ENCODE results near the gene OR2A5. TPM values are rescaled to one million over a fixed set of nuclear protein-coding genes. Genes with fewer than 3 reads are reported as not detected.
"Not testable (repeated sequence)": the region's sequence is repeated elsewhere in the genome, so short reads cannot be mapped to it uniquely, and the experiment has no call there.

OR2A5 gene
- polyA plus RNA-seq, 1 experiment, result not detected

- H3K4me3 ChIP-seq (ENCODE audit: low read depth, low read length), result no peak overlapping the region
- peaks cover 6% of the 10 kb centered on the region; the same call in 1 of the 2 replicates for H3K9me3 ChIP-seq (ENCODE audit: control insufficient read depth, insufficient read depth, low read length)
- no peak overlapping the region for H3K27ac ChIP-seq (ENCODE audit: low read depth, low read length)
- POLR2A ChIA-PET, result no interaction called here
- DNase-seq (ENCODE audit: low read depth, low spot score), result no peak
- TF ChIP-seq, protein P1, sequence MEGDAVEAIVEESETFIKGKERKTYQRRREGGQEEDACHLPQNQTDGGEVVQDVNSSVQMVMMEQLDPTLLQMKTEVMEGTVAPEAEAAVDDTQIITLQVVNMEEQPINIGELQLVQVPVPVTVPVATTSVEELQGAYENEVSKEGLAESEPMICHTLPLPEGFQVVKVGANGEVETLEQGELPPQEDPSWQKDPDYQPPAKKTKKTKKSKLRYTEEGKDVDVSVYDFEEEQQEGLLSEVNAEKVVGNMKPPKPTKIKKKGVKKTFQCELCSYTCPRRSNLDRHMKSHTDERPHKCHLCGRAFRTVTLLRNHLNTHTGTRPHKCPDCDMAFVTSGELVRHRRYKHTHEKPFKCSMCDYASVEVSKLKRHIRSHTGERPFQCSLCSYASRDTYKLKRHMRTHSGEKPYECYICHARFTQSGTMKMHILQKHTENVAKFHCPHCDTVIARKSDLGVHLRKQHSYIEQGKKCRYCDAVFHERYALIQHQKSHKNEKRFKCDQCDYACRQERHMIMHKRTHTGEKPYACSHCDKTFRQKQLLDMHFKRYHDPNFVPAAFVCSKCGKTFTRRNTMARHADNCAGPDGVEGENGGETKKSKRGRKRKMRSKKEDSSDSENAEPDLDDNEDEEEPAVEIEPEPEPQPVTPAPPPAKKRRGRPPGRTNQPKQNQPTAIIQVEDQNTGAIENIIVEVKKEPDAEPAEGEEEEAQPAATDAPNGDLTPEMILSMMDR (IDR thresholded peaks at IDR 0.05; ENCODE audit: low read depth, low read length), result no peak
- CTCF ChIA-PET, result interaction anchor here (1.1 kb wide), 1 partner anchor 121 kb away, joined by 3 read pairs; no protein-coding TSS in a partner anchor
- peaks cover 2% of the 10 kb centered on the region for H3K27me3 ChIP-seq (ENCODE audit: control insufficient read depth, insufficient read depth, low read length)
Measured at GRCh38 chr7:144006692-144007042, 42.1 kb upstream of the OR2A5 start.

GRCh38 chr7:144009361-144009760, 39.4 kb upstream of the OR2A5 start:
- DNase-seq (ENCODE audit: low read depth, low spot score), result no peak
- H3K27ac ChIP-seq (ENCODE audit: low read depth, low read length), result no peak overlapping the region
- ChIA-PET CTCF (no interaction called here), POLR2A (no interaction called here)
- peaks cover 6% of the 10 kb centered on the region; the same call in 1 of the 2 replicates for H3K9me3 ChIP-seq (ENCODE audit: control insufficient read depth, insufficient read depth, low read length)
- TF ChIP-seq, protein P1 (IDR thresholded peaks at IDR 0.05; ENCODE audit: low read depth, low read length), result no peak
- peaks cover 2% of the 10 kb centered on the region for H3K27me3 ChIP-seq (ENCODE audit: control insufficient read depth, insufficient read depth, low read length)
- no peak overlapping the region for H3K4me3 ChIP-seq (ENCODE audit: low read depth, low read length)

- H3K4me3 ChIP-seq (ENCODE audit: low read depth, low read length); POLR2A ChIA-PET; H3K9me3 ChIP-seq (ENCODE audit: control insufficient read depth, insufficient read depth, low read length); DNase-seq (ENCODE audit: low read depth, low spot score); H3K27ac ChIP-seq (ENCODE audit: low read depth, low read length); H3K27me3 ChIP-seq (ENCODE audit: control insufficient read depth, insufficient read depth, low read length): not testable (repeated sequence)
- CTCF ChIA-PET, result interaction anchor here (0.7 kb wide), 1 partner anchor 109 kb away, joined by 3 read pairs; no protein-coding TSS in a partner anchor
Measured at GRCh38 chr7:144010061-144010460, 38.7 kb upstream of the OR2A5 start.

GRCh38 chr7:144010821-144011220, 37.9 kb upstream of the OR2A5 start:
- H3K4me3 ChIP-seq (ENCODE audit: low read depth, low read length); DNase-seq (ENCODE audit: low read depth, low spot score); H3K27me3 ChIP-seq (ENCODE audit: control insufficient read depth, insufficient read depth, low read length); H3K27ac ChIP-seq (ENCODE audit: low read depth, low read length); POLR2A ChIA-PET; H3K9me3 ChIP-seq (ENCODE audit: control insufficient read depth, insufficient read depth, low read length): not testable (repeated sequence)
- CTCF ChIA-PET, result interaction anchor here (0.7 to 2.2 kb wide), 3 partner anchors 110 to 274 kb away, joined by 3 to 22 read pairs (median 17); no protein-coding TSS in a partner anchor

- no peak for DNase-seq (ENCODE audit: low read depth, low spot score)
- CTCF ChIA-PET, result interaction anchor here (0.8 to 2.2 kb wide), 13 partner anchors 9 to 275 kb away, joined by 3 to 22 read pairs (median 5); partner anchors contain the start of gene TCAF1
Measured at GRCh38 chr7:144011458-144012230, 37.1 kb upstream of the OR2A5 start.

DNA sequence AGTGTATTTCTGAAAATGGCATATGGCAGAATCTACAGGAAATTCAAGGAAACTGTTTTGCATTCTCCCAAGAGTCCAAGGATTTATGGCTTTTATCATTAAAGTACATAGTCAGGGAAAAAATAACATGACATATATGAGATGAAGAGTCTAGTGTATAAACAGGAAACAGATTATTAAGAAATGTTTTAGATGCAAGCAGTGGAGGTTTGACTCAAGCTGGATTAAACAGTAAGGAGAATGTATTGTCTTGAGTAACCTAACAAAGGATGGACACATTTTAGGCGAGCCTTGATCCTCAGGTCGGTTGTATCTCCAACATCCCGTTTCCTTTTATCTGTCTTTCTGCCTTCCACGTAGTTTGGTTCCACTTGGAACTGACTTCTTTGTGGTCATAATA, 30.7 kb upstream of the OR2A5 start:
- TF ChIP-seq, protein P1 (IDR thresholded peaks at IDR 0.05; ENCODE audit: low read depth, low read length), result no peak
- Histone ChIP-seq H3K4me3 (ENCODE audit: low read depth, low read length) (no peak overlapping the region), H3K9me3 (ENCODE audit: control insufficient read depth, insufficient read depth, low read length) (no peaks in the 10 kb centered on the region), H3K27me3 (ENCODE audit: control insufficient read depth, insufficient read depth, low read length) (no peaks in the 10 kb centered on the region), H3K27ac (ENCODE audit: low read depth, low read length) (no peak overlapping the region)
- DNase-seq (ENCODE audit: low read depth, low spot score), result no peak
- CTCF ChIA-PET, result no interaction called here
- POLR2A ChIA-PET, result no interaction called here

More at GRCh38 chr7:144011458-144012230, 37.1 kb upstream of the OR2A5 start:
- Histone ChIP-seq H3K27ac (ENCODE audit: low read depth, low read length) (no peak overlapping the region), H3K4me3 (ENCODE audit: low read depth, low read length) (no peak overlapping the region), H3K9me3 (ENCODE audit: control insufficient read depth, insufficient read depth, low read length) (peaks cover 6% of the 10 kb centered on the region; the same call in 1 of the 2 replicates), H3K27me3 (ENCODE audit: control insufficient read depth, insufficient read depth, low read length) (peaks cover 2% of the 10 kb centered on the region)
- TF ChIP-seq, protein P1 (IDR thresholded peaks at IDR 0.05; ENCODE audit: low read depth, low read length), result peak; percentile 51
- POLR2A ChIA-PET, result no interaction called here
